H1 (cell line): Measurements from ENCODE around the gene KIAA1671. TPM values are rescaled to one million over a fixed set of nuclear protein-coding genes. Genes with fewer than 3 reads are reported as not detected.

Experiments used
- CTCF ChIA-PET: fragments of 300-600 bp; sonication (Branson Sonifier 250); formaldehyde crosslinking; loops from one replicate; lab custom pipeline; 2021; ENCODE audit not compliant: partially characterized antibody; lab: Charles Lee
- POLR2A ChIA-PET: fragments of 300-600 bp; sonication (Branson Sonifier 250); formaldehyde crosslinking; loops from one replicate; lab custom pipeline; 2021; ENCODE audit warnings: inconsistent platforms; ENCODE audit not compliant: partially characterized antibody; lab: Charles Lee
- DNase-seq, 2 experiments: peaks; one replicate each; pipeline versions ENCODE4 v3.0.0 to v3.0.0-alpha.2; 2010 to 2022; ENCODE audit warnings: low spot score in 2 of 2, low read depth in 1 of 2, mixed read lengths in 1 of 2
- FAIRE-seq: peaks from 2 replicates; lab custom pipeline; 2011; peaks lifted over from hg19 to GRCh38; lab: Jason Lieb, UNC
- H2AFZ ChIP-seq: 2 replicates; pipeline ENCODE4 v1.8.1; 2012; ENCODE audit warnings: low read length, inconsistent platforms
- H2AK5ac ChIP-seq: 2 replicates; pipeline ENCODE4 v1.6.1; 2013; ENCODE audit warnings: low read depth, low read length
- H2BK120ac ChIP-seq: replicated peaks from 2 replicates; pipeline ENCODE3; 2013; ENCODE audit warnings: low read depth, low read length, inconsistent platforms
- H2BK12ac ChIP-seq: 2 replicates; pipeline ENCODE4 v1.6.1; 2013; ENCODE audit warnings: low read depth, low read length
- H2BK15ac ChIP-seq: 2 replicates; pipeline ENCODE4 v1.6.1; 2013; ENCODE audit warnings: low read length
- H2BK20ac ChIP-seq: 2 replicates; pipeline ENCODE4 v1.6.1; 2013; ENCODE audit warnings: low read length
- H2BK5ac ChIP-seq: 2 replicates; pipeline ENCODE4 v1.6.1; 2013; ENCODE audit warnings: low read depth, low read length
- H3K14ac ChIP-seq: 2 replicates; pipeline ENCODE4 v1.6.1; 2013; ENCODE audit warnings: inconsistent platforms; ENCODE audit not compliant: insufficient read length
- H3K18ac ChIP-seq: 2 replicates; pipeline ENCODE4 v1.6.1; 2013; ENCODE audit warnings: low read length; ENCODE audit errors: extremely low read depth
- H3K23ac ChIP-seq: 2 replicates; pipeline ENCODE4 v1.6.1; 2013; ENCODE audit warnings: inconsistent platforms; ENCODE audit not compliant: insufficient read length
- H3K23me2 ChIP-seq: 2 replicates; pipeline ENCODE4 v1.6.1; 2013; ENCODE audit warnings: low read depth, low read length
- H3K27ac ChIP-seq: 2 replicates; pipeline ENCODE4 v1.6.1; 2011; ENCODE audit warnings: low read depth, low read length, inconsistent platforms
- H3K27me3 ChIP-seq, 4 experiments: replicated peaks in 1 of 4; 1 replicate in 1 of 4; 2 replicates in 3 of 4; pipeline versions ENCODE4 v1.6.1 to v1.8.1; 2011 to 2013; ENCODE audit warnings: low read length in 3 of 4, mild to moderate bottlenecking in 3 of 4, inconsistent platforms in 2 of 4, mixed read lengths in 2 of 4, moderate library complexity in 1 of 4; ENCODE audit not compliant: control insufficient read depth in 3 of 4, insufficient read depth in 3 of 4; ENCODE audit errors: extremely low read depth in 1 of 4
- H3K36me3 ChIP-seq, 4 experiments: 2 replicates each; pipeline versions ENCODE4 v1.6.1 to v1.8.1; 2011 to 2013; ENCODE audit warnings: mild to moderate bottlenecking in 4 of 4, low read length in 3 of 4, moderate library complexity in 2 of 4, control low read depth in 1 of 4, inconsistent platforms in 1 of 4; ENCODE audit not compliant: insufficient read depth in 4 of 4, control insufficient read depth in 2 of 4
- H3K4ac ChIP-seq: replicated peaks from 2 replicates; pipeline ENCODE3; 2013; ENCODE audit warnings: low read length, low read depth, mixed read lengths, inconsistent platforms; ENCODE audit not compliant: insufficient read length
- H3K4me1 ChIP-seq, 4 experiments: replicated peaks in 1 of 4; 1 replicate in 1 of 4; 2 replicates in 3 of 4; pipeline versions ENCODE4 v1.6.1 to v1.8.1; 2011 to 2013; ENCODE audit warnings: low read length in 3 of 4, inconsistent platforms in 2 of 4, mixed read lengths in 1 of 4; ENCODE audit not compliant: insufficient read depth in 4 of 4, control insufficient read depth in 3 of 4
- H3K4me2 ChIP-seq, 2 experiments: 2 replicates each; pipeline versions ENCODE4 v1.6.1 to v1.8.1; 2011 to 2013; ENCODE audit warnings: low read depth in 2 of 2, low read length in 2 of 2, control low read depth in 1 of 2, inconsistent platforms in 1 of 2, mild to moderate bottlenecking in 1 of 2; ENCODE audit not compliant: insufficient read depth in 1 of 2
- H3K4me3 ChIP-seq, 4 experiments: fragments of 200-600, 300-600 bp in 1 of 4; sonication (generic), shearing (Covaris generic), sonication (Bioruptor Twin) in 1 of 4; 2 replicates each; pipeline versions ENCODE4 v1.5.1 to v1.8.1; 2011 to 2016; ENCODE audit warnings: low read length in 4 of 4, low read depth in 3 of 4, control low read depth in 2 of 4, inconsistent platforms in 2 of 4, mild to moderate bottlenecking in 2 of 4, mixed read lengths in 1 of 4, moderate library complexity in 1 of 4; ENCODE audit not compliant: insufficient read depth in 2 of 4; ENCODE audit errors: extremely low read depth in 1 of 4
- H3K56ac ChIP-seq: replicated peaks from 2 replicates; pipeline ENCODE3; 2013; ENCODE audit warnings: low read depth, mild to moderate bottlenecking, mixed read lengths, low read length, inconsistent platforms; ENCODE audit not compliant: insufficient read length
- H3K79me1 ChIP-seq: 2 replicates; pipeline ENCODE4 v1.6.1; 2013; ENCODE audit warnings: low read depth, low read length, control low read depth
- H3K79me2 ChIP-seq, 2 experiments: 2 replicates each; pipeline versions ENCODE4 v1.6.1 to v1.8.1; 2012 to 2013; ENCODE audit warnings: low read length in 2 of 2, mild to moderate bottlenecking in 2 of 2, inconsistent platforms in 1 of 2; ENCODE audit not compliant: insufficient read depth in 2 of 2, control insufficient read depth in 1 of 2
- H3K9ac ChIP-seq, 4 experiments: replicated peaks in 1 of 4; 1 replicate in 1 of 4; 2 replicates in 3 of 4; pipeline versions ENCODE4 v1.6.1 to v1.8.1; 2011 to 2013; ENCODE audit warnings: low read depth in 3 of 4, low read length in 3 of 4, control low read depth in 2 of 4, mild to moderate bottlenecking in 2 of 4, moderate library complexity in 2 of 4, inconsistent platforms in 1 of 4; ENCODE audit errors: extremely low read depth in 1 of 4
- H3K9me3 ChIP-seq, 2 experiments: 2 replicates each; pipeline versions ENCODE4 v1.6.1 to v1.8.1; 2012 to 2013; ENCODE audit warnings: mild to moderate bottlenecking in 2 of 2, moderate library complexity in 2 of 2, control low read depth in 1 of 2, inconsistent platforms in 1 of 2, low read depth in 1 of 2, low read length in 1 of 2, mixed read lengths in 1 of 2; ENCODE audit not compliant: insufficient read depth in 2 of 2
- H4K20me1 ChIP-seq, 2 experiments: replicated peaks in 1 of 2; 2 replicates each; pipeline versions ENCODE3 to v1.8.1; 2011 to 2013; ENCODE audit warnings: inconsistent platforms in 2 of 2, low read length in 2 of 2, mild to moderate bottlenecking in 1 of 2; ENCODE audit not compliant: insufficient read depth in 2 of 2, control insufficient read depth in 1 of 2
- H4K5ac ChIP-seq: 2 replicates; pipeline ENCODE4 v1.6.1; 2013; ENCODE audit warnings: low read length, low read depth, mixed read lengths, inconsistent platforms; ENCODE audit not compliant: insufficient read length
- H4K8ac ChIP-seq: 2 replicates; pipeline ENCODE4 v1.8.0; 2013; ENCODE audit warnings: mild to moderate bottlenecking, moderate library complexity, low read length, inconsistent platforms; ENCODE audit not compliant: insufficient read depth; ENCODE audit errors: extremely low read depth
- H4K91ac ChIP-seq: replicated peaks from 2 replicates; pipeline ENCODE3; 2013; ENCODE audit warnings: low read length, mixed read lengths, inconsistent platforms; ENCODE audit not compliant: insufficient read length
- ASH2L ChIP-seq: fragments of 200-600, 300-600 bp; sonication (generic); IDR thresholded peaks from one replicate; pipeline ENCODE4 v1.7.1; 2017; ENCODE audit warnings: low read length
- CBX8 ChIP-seq: fragments of 300-800, 300-1000 bp; sonication (generic); IDR thresholded peaks from 2 replicates; pipeline ENCODE4 v1.7.1; 2016; ENCODE audit warnings: low read depth, low read length, borderline replicate concordance
- CHD1 ChIP-seq: IDR thresholded peaks from 2 replicates; pipeline ENCODE4 v1.6.1; 2012; ENCODE audit warnings: low read depth, low read length, improper control_type of control experiment
- EZH2 ChIP-seq: fragments of 200-600 bp; sonication (generic); IDR thresholded peaks from 2 replicates; pipeline ENCODE4 v1.7.1; 2012; ENCODE audit warnings: low read depth, mild to moderate bottlenecking, moderate library complexity, low read length, inconsistent platforms; ENCODE audit not compliant: severe bottlenecking
- FOSL1 ChIP-seq: IDR thresholded peaks from 2 replicates; pipeline ENCODE4 v1.6.1; 2011; ENCODE audit warnings: mild to moderate bottlenecking, low read depth, low read length, moderate library complexity; ENCODE audit not compliant: insufficient read depth
- GABPA ChIP-seq: IDR thresholded peaks from 2 replicates; pipeline ENCODE4 v1.6.1; 2011; ENCODE audit warnings: mild to moderate bottlenecking, low read length, moderate library complexity, borderline replicate concordance; ENCODE audit not compliant: insufficient read depth
- HDAC2 ChIP-seq, 2 experiments: fragments of 300-600 bp in 1 of 2; sonication (generic) in 1 of 2; IDR thresholded peaks; 2 replicates each; pipeline ENCODE4 v1.6.1; 2011 to 2012; ENCODE audit warnings: low read depth in 2 of 2, low read length in 2 of 2, mild to moderate bottlenecking in 2 of 2, moderate library complexity in 2 of 2, borderline replicate concordance in 1 of 2, inconsistent platforms in 1 of 2
- KDM5A ChIP-seq: fragments of 200-600 bp; IDR thresholded peaks from 2 replicates; pipeline ENCODE4 v1.7.1; 2012; ENCODE audit warnings: mild to moderate bottlenecking, low read length, inconsistent platforms, mixed read lengths
- NANOG ChIP-seq: IDR thresholded peaks from 2 replicates; pipeline ENCODE4 v1.6.1; 2011; ENCODE audit warnings: low read length, low read depth, mild to moderate bottlenecking, inconsistent platforms; ENCODE audit not compliant: insufficient read depth, poor library complexity, severe bottlenecking
- PHF8 ChIP-seq: fragments of 200-600 bp; sonication (generic); conservative IDR thresholded peaks from 2 replicates; pipeline ENCODE4 v1.7.1; 2012; ENCODE audit warnings: low read depth, mild to moderate bottlenecking, inconsistent platforms, low read length, moderate library complexity
- POLR2AphosphoS5 ChIP-seq: IDR thresholded peaks from 2 replicates; pipeline ENCODE4 v1.6.1; 2011; ENCODE audit warnings: low read depth, low read length
- POU5F1 ChIP-seq: IDR thresholded peaks from 2 replicates; pipeline ENCODE4 v1.6.1; 2011; ENCODE audit warnings: low read depth, mild to moderate bottlenecking, low read length, moderate library complexity
- USF2 ChIP-seq: IDR thresholded peaks from 2 replicates; pipeline ENCODE4 v1.6.1; 2011; ENCODE audit warnings: low read length, improper control_type of control experiment
- WGBS, 2 experiments: shearing (Covaris generic) in 1 of 2; methylation state at CpG; one replicate each; pipeline versions ENCODE4 v1.1.6 to v1.1.7; 2013 to 2015; ENCODE audit warnings: low lambda C conversion rate in 2 of 2, mixed read lengths in 2 of 2, inconsistent platforms in 1 of 2, low coverage in 1 of 2, missing lambda C conversion rate in 1 of 2; ENCODE audit not compliant: insufficient replicate concordance in 2 of 2, insufficient coverage in 1 of 2, insufficient read length in 1 of 2; ENCODE audit errors: extremely low coverage in 1 of 2, missing lambda C conversion rate in 1 of 2; 5-methylcytosine and 5-hydroxymethylcytosine counted together
- polyA plus RNA-seq, 7 experiments: library from polyadenylated mRNA; depleted of rRNA in 3 of 7; stranded (reverse) in 5 of 7; unstranded in 2 of 7; fragments of >200 nt in 5 of 7; fragments of 200-250 nt in 2 of 7; gene quantifications; 1 replicate in 5 of 7; 2 replicates in 1 of 7; 4 replicates in 1 of 7; pipeline versions ENCODE4 v1.2.1 to v1.2.3, GENCODE V29; 2011 to 2013; ENCODE audit warnings: missing spikeins in 2 of 7, mixed read lengths in 2 of 7
- total RNA-seq: library from RNA; stranded (reverse); fragmentation: NEBNext Ultra II Directional; extraction: Animal tissue kit (Norgen Biotek cat#: 25700); gene quantifications from 2 replicates; pipeline ENCODE4 v1.2.1, GENCODE V29; 2021

KIAA1671 gene
- total and polyA plus RNA-seq, 2 of the 8 experiments (the other 6 are each of a cell fraction or from before 2014, with no cell fraction given), result 6.4 to 23.9 TPM

DNA sequence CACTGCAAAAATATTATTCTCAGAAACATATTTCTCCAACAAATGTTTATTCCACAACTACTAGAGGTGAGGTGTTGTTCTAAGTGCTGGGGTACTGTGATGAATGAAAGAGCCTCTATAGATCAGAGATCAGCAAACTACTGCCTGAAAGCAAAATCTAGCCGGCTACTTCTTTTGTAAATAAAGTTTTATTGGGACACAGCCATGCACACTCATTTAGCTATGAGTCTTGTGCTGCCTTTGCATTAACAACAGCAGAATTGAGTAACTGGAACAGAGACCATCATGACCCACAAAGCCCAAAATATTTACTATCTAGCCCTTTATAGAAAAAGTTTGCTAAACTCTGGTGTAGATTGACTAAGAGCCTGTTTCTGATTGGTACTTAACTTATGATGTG is 210.0 kb downstream of the KIAA1671 start:
- no peak overlapping the region for H2BK120ac ChIP-seq
- H3K4me3 ChIP-seq, result no peak overlapping the region
- no peaks in the 10 kb centered on the region for H3K79me2 ChIP-seq
- no peak overlapping the region for H2BK15ac ChIP-seq
- H4K8ac ChIP-seq, result no peak overlapping the region
- no peak overlapping the region for H4K91ac ChIP-seq
- no peaks in the 10 kb centered on the region for H3K9me3 ChIP-seq
- no peaks in the 10 kb centered on the region for H3K79me1 ChIP-seq
- no peak overlapping the region for H2AFZ ChIP-seq
- H3K4me2 ChIP-seq, result no peak overlapping the region
- 89% methylated on average over 1 of the region's 1 CpG; no CpG with 5 or more reads in 1 of the 2 experiments for WGBS, 2 experiments
- ChIA-PET POLR2A (interaction anchor here (1.1 kb wide), 1 partner anchor 9 kb away, joined by 3 read pairs; no protein-coding TSS in a partner anchor), CTCF (interaction anchor here (0.6 to 1.9 kb wide), 3 partner anchors 21 to 81 kb away, joined by 3 to 7 read pairs (median 3); no protein-coding TSS in a partner anchor)
- no peak overlapping the region for H3K9ac ChIP-seq
- H2AK5ac ChIP-seq, result no peak overlapping the region
- no peaks in the 10 kb centered on the region for H3K27me3 ChIP-seq
- no peak overlapping the region for H2BK5ac ChIP-seq
- H2BK12ac ChIP-seq, result no peak overlapping the region
- no peak overlapping the region for H3K27ac ChIP-seq
- no peak overlapping the region for H3K4ac ChIP-seq
- FAIRE-seq, result no peak
- no peak overlapping the region for H2BK20ac ChIP-seq
- H3K14ac ChIP-seq, result no peak overlapping the region
- no peaks in the 10 kb centered on the region; a peak in 1 of 7 replicates for H3K4me1 ChIP-seq
- no peaks in the 10 kb centered on the region for H3K23me2 ChIP-seq
- no peak overlapping the region for H3K56ac ChIP-seq
- no peak overlapping the region for H4K5ac ChIP-seq
- no peak overlapping the region for H3K23ac ChIP-seq
- peaks cover 3 to 10% of the 10 kb centered on the region in 2 experiments for H4K20me1 ChIP-seq
- H3K36me3 ChIP-seq, result no peaks in the 10 kb centered on the region
- no peak overlapping the region for H3K18ac ChIP-seq
- no peak for DNase-seq
- no peak for TF ChIP-seq POU5F1
- no peak for TF ChIP-seq PHF8
- no peak for TF ChIP-seq HDAC2 (IDR thresholded peaks at IDR 0.05; ENCODE audit: borderline replicate concordance in 1 of 2, low read depth in 2 of 2, low read length in 2 of 2)
- TF ChIP-seq CHD1, result no peak
- no peak for TF ChIP-seq GABPA
- TF ChIP-seq POLR2AphosphoS5, result no peak
- no peak for TF ChIP-seq USF2
- no peak for TF ChIP-seq FOSL1
- no peak for TF ChIP-seq CBX8
- TF ChIP-seq NANOG, result no peak
- TF ChIP-seq ASH2L, result no peak
- no peak for TF ChIP-seq EZH2
- TF ChIP-seq KDM5A, result no peak
